GM12874 (cell line): ENCODE results near the gene EEIG2.

ENCODE experiments used
- CTCF ChIP-seq: IDR thresholded peaks from 2 replicates; pipeline ENCODE4 v1.5.1; 2011; ENCODE audit warnings: low read depth, mild to moderate bottlenecking, control low read depth, low read length, moderate library complexity; ENCODE audit not compliant: insufficient read depth

Gene EEIG2

GRCh38 chr1:108592030-108592759 lies 32.3 kb downstream of the EEIG2 start:
- TF ChIP-seq CTCF, result no peak

- no peak for TF ChIP-seq CTCF
Measured at GRCh38 chr1:108593448-108593847, 33.5 kb downstream of the EEIG2 start.

- TF ChIP-seq CTCF, result no peak
Measured at GRCh38 chr1:108595507-108595906, 35.6 kb downstream of the EEIG2 start.

GRCh38 chr1:108597041-108597440 lies 37.1 kb downstream of the EEIG2 start:
- no peak for TF ChIP-seq CTCF

- TF ChIP-seq CTCF, result no peak
Measured at GRCh38 chr1:108598340-108598739, 38.4 kb downstream of the EEIG2 start.

GRCh38 chr1:108600504-108600903 lies 40.6 kb downstream of the EEIG2 start:
- TF ChIP-seq CTCF, result no peak

- TF ChIP-seq CTCF, result no peak
Measured at GRCh38 chr1:108601708-108602410, 42.0 kb downstream of the EEIG2 start.
